Adipocyte (in vitro differentiated cells): ENCODE measurements around the gene TNNT1.
"Not testable (repeated sequence)": the region's sequence is repeated elsewhere in the genome, so short reads cannot be mapped to it uniquely, and the experiment has no call there.

ENCODE experiments used
- DNase-seq: peaks from one replicate; pipeline ENCODE4 v3.0.0-alpha.2; 2015; ENCODE audit warnings: low read depth
- H3K27me3 ChIP-seq: replicated peaks from 2 replicates; pipeline ENCODE4 v1.7.0; 2013; ENCODE audit warnings: mild to moderate bottlenecking, low read length, moderate library complexity; ENCODE audit not compliant: control insufficient read depth, insufficient read depth
- H3K36me3 ChIP-seq: 2 replicates; pipeline ENCODE4 v1.7.0; 2013; ENCODE audit warnings: low read length, mild to moderate bottlenecking, moderate library complexity; ENCODE audit not compliant: control insufficient read depth, insufficient read depth, severe bottlenecking
- H3K4me1 ChIP-seq: 2 replicates; pipeline ENCODE4 v1.7.0; 2013; ENCODE audit warnings: mild to moderate bottlenecking, low read length, moderate library complexity; ENCODE audit not compliant: control insufficient read depth, insufficient read depth
- H3K4me3 ChIP-seq: 2 replicates; pipeline ENCODE4 v1.7.0; 2013; ENCODE audit warnings: mild to moderate bottlenecking, low read length, moderate library complexity
- H3K9ac ChIP-seq: 2 replicates; pipeline ENCODE4 v1.7.0; 2013; ENCODE audit warnings: mild to moderate bottlenecking, low read length, moderate library complexity
- H3K9me3 ChIP-seq: 2 replicates; pipeline ENCODE4 v1.7.0; 2013; ENCODE audit warnings: mild to moderate bottlenecking, low read length, moderate library complexity; ENCODE audit not compliant: control insufficient read depth

The TNNT1 gene

DNA sequence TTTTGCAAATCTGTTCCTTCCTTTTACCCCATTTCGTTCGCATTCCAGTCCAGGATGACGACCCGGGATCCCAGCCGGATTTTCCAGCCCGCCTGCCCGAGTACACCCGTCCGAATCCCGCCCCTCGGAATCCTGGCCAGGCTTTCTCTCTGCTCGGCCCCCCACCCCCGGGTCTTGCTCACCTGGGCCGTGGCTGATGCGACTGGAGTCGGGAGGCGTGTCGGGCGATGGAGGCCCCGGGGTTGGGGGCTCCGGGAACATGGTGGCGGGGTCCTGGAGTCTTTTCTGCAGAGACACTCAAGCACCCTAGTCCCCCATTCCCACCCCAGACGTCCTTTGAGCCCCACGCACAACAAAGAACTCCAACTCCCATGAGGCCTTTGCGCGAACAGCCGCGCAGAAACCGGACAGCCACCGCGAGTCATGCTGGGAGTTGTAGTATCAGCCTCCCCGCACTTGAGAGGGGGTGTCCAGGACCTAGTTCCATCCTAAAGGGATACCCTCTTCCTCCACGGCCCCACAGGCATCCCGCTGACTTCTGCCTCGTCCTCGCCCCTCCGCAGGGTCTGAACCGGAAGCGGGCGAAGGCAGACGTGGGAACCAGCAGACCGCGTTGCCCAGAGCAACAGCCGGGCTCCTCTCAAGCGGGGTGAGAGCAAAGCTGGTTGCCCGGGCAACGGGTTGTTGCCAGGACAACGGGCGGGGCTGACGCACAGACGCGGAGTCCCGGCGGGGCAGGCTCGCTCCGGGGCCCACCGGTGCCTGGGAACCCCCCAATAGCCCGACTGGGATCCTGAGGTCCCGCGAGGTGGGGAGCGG, 30.0 kb upstream of the TNNT1 start:
- peaks cover 2% of the 10 kb centered on the region for H3K27me3 ChIP-seq

DNA sequence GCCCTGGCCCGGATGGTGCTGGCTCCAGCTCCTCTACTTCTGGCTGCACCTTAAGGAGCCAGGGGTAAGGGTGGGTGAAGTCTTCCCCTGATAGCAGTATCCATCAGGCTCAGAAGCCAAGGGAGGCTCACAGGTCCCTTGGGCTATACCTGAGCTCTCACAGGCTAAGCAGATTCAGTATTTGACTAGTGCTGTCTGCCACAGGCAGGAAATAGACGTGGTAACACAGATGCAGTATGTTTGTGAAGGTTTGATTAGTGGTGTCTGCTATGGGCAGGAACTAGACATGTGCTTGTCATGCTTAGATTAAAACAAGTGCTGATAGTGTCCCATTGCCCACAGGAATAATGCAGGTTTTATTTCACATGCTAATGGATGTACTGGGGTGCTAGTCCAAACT, 27.1 kb upstream of the TNNT1 start:
- Histone ChIP-seq H3K4me3 (no peak overlapping the region), H3K27me3 (no peaks in the 10 kb centered on the region), H3K4me1 (peaks cover 15% of the 10 kb centered on the region), H3K9ac (no peak overlapping the region), H3K36me3 (no peaks in the 10 kb centered on the region), H3K9me3 (no peaks in the 10 kb centered on the region)
- DNase-seq: no peak

More for the DNA sequence above, 30.0 kb upstream of the TNNT1 start:
- Histone ChIP-seq H3K36me3 (no peaks in the 10 kb centered on the region), H3K4me1 (peaks cover 9% of the 10 kb centered on the region), H3K9me3 (no peaks in the 10 kb centered on the region), H3K4me3 (peak overlapping the region; percentile 76), H3K9ac (no peak overlapping the region)
- DNase-seq: peak; percentile 76

DNA sequence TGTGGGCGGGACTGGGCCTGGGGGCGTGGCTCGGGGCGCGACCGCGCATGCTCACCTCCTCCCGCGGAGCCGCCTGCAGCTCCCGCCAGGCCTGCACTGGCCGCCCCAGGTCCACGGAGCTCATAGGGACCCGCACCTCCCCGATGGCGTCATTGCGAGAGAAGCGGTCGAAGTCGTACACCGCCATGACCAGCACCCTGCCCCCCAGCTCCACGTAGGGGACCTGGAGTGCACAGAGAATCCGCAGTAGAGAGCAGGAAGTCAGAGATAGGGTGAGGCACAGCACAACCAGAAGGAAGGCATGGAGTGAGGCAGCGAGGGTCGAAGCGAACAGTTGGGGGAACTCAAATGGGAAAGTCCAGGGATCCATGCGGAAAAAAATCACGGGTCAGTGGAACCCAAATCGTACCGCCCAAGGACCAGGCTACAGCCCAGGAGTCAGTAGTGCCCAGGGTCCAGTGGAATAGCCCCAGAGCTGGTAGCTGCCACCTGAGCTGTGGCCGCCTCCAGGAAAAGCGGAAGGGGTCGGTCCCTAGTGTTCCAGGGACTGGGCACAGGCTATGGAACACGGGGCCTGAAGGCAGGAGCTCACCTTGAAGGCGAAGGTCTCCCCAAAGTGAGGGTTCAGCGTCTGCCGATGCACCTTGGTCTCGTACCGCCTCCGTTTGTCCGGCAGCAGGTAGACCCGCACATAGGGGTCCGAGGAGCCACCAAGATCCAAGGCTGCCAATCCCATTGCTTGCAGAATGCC, 26.3 kb upstream of the TNNT1 start:
- H3K36me3 ChIP-seq: no peaks in the 10 kb centered on the region
- no peak for DNase-seq
- no peak overlapping the region for H3K9ac ChIP-seq
- H3K4me3 ChIP-seq: no peak overlapping the region
- H3K27me3 ChIP-seq: no peaks in the 10 kb centered on the region
- no peaks in the 10 kb centered on the region for H3K9me3 ChIP-seq
- peaks cover 15% of the 10 kb centered on the region for H3K4me1 ChIP-seq

DNA sequence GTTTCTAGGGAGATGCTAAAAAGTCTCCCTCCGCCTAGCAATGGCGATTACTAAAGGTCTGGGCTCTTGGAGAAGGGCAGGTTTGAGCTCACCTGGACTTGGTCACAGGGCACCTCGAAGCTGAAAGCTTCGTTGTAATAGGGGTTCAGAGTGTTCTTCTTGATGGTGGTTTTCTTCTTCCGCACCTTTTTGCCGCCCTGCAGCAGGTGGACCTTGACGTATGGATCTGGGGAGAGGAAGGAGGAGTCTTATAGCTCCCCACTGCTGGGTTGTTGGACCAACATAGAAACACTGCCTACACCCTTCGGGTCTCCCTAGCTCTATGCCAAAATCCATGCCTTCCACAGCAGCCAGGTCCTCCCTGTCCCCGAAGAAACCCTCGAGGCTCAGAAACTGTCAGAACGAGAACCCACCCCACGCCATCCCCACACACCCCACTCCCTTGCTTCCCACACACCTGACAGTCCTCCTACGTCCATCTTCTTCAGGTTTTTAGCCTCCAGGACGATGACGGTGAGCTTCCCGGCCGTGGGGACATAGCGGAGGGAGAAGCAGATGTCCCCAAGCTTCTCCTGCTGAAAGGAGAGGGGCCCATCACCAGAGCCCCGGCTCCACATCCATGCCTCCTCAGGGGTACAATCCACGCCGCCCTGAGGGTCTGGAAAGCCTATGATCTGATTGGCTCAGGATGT, 25.6 kb upstream of the TNNT1 start:
- Histone ChIP-seq H3K4me3 (no peak overlapping the region), H3K27me3 (no peaks in the 10 kb centered on the region)
- no peak for DNase-seq

DNA sequence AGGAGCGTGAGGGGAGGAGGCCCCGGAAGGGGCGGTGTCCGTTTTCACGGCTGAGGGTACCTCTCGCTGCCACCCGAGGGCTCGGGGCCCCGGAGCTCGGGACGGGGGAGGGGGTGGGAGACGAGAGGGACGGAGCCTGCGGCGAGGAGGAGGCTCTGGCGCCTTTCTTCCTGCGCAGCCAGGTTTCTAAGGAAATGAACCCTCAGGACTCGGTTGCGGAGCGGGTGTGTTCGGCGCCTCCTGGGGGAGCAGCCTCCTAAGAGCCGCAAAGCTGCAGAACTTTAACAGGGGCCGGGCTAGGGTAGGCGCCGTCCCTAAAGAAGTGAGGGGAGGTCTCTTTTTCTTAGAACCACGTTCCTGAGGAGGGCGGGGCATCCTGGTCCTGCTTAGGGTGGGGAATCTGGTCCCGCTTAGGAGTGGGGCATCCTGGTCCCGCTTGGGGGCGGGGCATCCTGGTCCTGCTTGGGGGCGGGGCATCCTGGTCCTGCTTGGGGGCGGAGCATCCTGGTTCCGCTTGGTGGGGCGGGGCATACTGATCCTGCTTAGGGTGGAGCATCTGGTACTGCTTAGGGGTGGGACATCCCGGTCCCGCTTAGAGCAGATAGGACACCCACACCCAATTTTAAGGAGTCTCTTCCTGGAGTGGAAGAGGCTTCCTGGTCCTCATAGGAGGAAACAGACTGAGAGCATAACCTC, 24.9 kb upstream of the TNNT1 start:
- Histone ChIP-seq H3K36me3 (no peaks in the 10 kb centered on the region), H3K9ac (peak overlapping the region; percentile 80), H3K9me3 (no peaks in the 10 kb centered on the region), H3K27me3 (peaks cover 5% of the 10 kb centered on the region), H3K4me3 (peak overlapping the region; percentile 83), H3K4me1 (peaks cover 6% of the 10 kb centered on the region)
- DNase-seq: peak; percentile 62

More for the DNA sequence above, 25.6 kb upstream of the TNNT1 start:
- H3K9me3 ChIP-seq: no peaks in the 10 kb centered on the region
- H3K4me1 ChIP-seq: peaks cover 12% of the 10 kb centered on the region
- no peaks in the 10 kb centered on the region for H3K36me3 ChIP-seq
- no peak overlapping the region for H3K9ac ChIP-seq

DNA sequence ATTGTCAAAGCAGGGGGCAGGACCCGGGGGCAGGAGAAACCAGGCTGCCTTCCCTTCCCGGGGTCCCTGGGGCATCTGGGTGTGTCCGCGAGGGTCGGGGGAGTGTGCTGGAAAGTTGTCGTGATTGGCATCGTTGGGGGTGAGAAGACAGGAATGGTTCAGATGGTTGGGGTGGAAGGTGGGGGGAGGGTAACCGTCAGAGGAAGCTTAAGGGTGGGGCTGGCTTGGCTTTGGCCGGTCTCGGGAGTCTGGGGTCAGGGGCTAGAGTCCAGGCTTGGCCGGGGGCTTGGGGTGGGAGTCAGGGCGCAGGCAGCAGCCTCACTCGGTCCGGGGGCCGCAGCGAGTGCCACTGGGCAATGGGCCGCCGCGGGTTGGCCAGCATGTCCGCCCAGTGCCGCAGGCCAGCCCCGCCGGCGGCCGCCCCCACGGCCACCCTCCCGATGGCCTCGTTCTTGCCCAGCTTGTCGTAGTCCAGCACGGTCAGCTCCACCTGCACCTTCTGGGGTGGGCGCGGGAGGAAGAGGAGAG, 24.2 kb upstream of the TNNT1 start:
- Histone ChIP-seq H3K4me1 (peaks cover 6% of the 10 kb centered on the region), H3K9ac (peak overlapping the region; percentile 80), H3K4me3 (peak overlapping the region; percentile 83), H3K36me3 (no peaks in the 10 kb centered on the region), H3K27me3 (peaks cover 5% of the 10 kb centered on the region), H3K9me3 (no peaks in the 10 kb centered on the region)
- no peak for DNase-seq

DNA sequence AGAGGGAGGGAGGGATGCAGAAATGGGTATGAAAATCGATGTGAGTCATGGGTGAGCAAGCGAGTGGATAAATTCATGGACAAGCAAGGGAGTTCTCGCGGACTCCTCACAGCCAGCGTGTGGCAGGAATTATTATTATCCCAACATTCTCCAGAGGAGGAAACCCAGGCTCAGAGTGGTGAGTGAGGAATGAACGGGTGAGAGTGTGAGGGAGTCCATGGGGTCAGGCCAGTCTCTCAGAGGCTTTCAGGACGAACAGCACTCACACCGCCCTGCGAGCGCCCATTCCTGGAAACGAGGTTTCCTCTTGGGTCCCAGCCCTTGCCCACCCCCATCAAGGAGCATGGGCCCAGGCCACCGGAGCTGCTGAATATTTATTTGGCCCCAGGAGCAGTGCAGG, 23.7 kb upstream of the TNNT1 start:
- Histone ChIP-seq H3K4me1 (peaks cover 6% of the 10 kb centered on the region), H3K9me3 (no peaks in the 10 kb centered on the region), H3K27me3 (peaks cover 7% of the 10 kb centered on the region), H3K9ac (peak overlapping the region; percentile 80), H3K4me3 (peak overlapping the region; percentile 83), H3K36me3 (no peaks in the 10 kb centered on the region)
- DNase-seq: no peak

DNA sequence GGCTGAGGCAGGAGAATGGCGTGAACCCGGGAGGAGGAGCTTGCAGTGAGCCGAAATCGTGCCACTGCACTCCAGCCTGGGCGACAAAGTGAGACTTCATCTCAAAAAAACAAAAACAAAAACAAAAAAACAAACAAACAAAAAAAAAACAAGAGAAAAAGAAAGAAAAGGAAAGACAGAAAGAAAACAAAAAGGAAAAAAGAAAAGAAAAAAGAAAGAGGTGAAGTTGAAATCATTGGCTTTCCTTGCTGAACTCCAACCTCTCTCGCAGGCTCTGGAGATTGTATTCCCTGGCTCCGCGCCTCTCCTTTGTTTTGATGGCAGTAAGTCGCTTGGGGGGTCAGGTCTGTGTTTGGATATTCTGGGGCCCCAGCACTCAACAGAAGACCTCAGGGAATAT, 23.3 kb upstream of the TNNT1 start:
- H3K4me3 ChIP-seq: peak overlapping the region; percentile 83
- peak overlapping the region; percentile 80 for H3K9ac ChIP-seq
- not testable (repeated sequence) for H3K36me3 ChIP-seq, H3K4me1 ChIP-seq, H3K27me3 ChIP-seq, DNase-seq, H3K9me3 ChIP-seq

DNA sequence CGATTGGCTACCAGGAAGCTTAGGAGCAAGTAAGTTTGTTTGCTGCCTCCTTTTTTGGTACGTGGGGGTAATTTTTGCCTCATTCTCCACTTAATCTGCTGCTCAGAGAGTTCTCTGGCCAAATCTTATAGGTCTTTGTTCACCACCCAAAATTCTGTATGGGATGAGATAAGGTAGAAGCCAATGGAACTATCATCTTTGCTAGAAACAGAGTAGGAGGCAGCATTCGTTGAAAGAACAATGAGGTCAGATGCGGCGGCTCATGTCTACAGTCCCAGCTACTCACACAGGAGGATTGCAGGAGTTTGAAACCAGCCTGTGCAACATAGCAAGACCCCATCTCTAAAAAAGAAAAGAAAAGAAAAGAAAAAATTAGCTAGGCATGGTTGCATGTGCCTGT, 22.4 kb upstream of the TNNT1 start:
- DNase-seq: no peak
- H3K9me3 ChIP-seq: no peaks in the 10 kb centered on the region
- peaks cover 12% of the 10 kb centered on the region for H3K4me1 ChIP-seq
- no peak overlapping the region for H3K9ac ChIP-seq
- H3K4me3 ChIP-seq: no peak overlapping the region
- peaks cover 10% of the 10 kb centered on the region for H3K27me3 ChIP-seq
- H3K36me3 ChIP-seq: no peaks in the 10 kb centered on the region

DNA sequence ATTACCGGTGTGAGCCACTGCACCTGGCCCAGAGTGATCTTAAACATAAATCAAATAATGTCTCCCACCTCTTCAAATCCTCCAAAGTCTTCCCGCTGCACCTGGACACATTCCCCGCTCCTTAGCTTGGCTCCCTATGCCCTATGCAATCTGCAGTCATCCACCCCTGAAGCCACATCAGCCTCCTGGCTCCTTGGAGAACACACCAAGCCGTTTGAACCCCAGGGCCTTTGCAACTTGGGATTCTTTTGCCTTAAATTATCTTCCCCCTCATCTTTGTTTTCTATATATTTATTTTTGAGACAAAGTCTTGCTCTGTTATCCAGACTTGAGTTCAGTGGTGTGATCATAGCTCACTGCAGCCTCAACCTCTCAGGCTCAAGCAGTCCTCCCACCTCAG, 20.1 kb upstream of the TNNT1 start:
- Histone ChIP-seq H3K4me1 (peaks cover 12% of the 10 kb centered on the region), H3K36me3 (no peaks in the 10 kb centered on the region), H3K4me3 (no peak overlapping the region), H3K27me3 (peaks cover 10% of the 10 kb centered on the region), H3K9ac (no peak overlapping the region), H3K9me3 (no peaks in the 10 kb centered on the region)
- no peak for DNase-seq
